Urothelium cell line (cell line): ENCODE results near the gene OR5B21.

ENCODE experiments used
- DNase-seq: peaks from one replicate; pipeline ENCODE4 v3.0.0; 2011; ENCODE audit warnings: low spot score, mixed read lengths
- FAIRE-seq: peaks from 2 replicates; lab custom pipeline; 2011; peaks lifted over from hg19 to GRCh38; lab: Jason Lieb, UNC

OR5B21 gene

DNA sequence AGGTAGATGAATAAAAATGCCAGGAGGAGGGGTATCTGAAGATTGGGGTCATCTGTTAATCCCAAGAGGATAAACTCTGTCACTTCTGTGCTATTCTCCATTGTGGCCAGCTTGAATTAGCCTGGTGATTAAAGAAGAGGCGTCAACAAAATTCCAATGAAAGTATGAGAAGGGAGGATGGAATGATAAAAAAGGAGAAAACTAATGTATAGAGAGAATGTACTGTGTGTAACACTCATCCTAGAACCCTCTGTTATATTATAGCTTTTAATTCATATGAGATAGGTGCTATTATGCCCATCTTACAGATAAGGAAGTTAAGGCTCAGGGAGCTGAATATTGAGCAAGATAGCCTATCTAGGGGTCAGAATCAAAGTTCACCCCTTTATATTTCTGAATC lies at the start of gene OR5B21:
Gene OR5B21 (minus strand): TSS at position 101 of the 400 bp plus-strand sequence. CDS start 0 bp downstream, at position 101.
- FAIRE-seq (no peak), DNase-seq (no peak)

DNA sequence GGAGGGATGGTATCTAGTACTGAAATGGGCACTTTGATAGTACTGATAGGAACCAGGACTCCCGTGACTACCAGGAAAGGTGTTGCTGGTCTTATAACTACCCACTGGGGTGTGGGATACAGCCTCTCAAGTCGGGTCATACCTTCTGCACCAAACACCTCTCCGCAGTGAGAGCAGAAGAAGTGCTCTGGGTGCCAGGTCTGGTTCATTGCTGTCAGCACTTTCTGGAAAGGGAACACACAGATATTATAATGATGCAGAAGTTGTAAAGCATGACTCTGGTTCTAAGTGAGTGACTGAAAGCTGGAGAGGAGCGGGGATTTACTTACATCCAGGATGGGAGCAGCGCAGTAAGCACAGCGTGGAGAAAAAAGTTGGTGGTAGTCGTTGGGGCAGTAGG lies 41.7 kb upstream of the OR5B21 start:
- DNase-seq (no peak), FAIRE-seq (no peak)

DNA sequence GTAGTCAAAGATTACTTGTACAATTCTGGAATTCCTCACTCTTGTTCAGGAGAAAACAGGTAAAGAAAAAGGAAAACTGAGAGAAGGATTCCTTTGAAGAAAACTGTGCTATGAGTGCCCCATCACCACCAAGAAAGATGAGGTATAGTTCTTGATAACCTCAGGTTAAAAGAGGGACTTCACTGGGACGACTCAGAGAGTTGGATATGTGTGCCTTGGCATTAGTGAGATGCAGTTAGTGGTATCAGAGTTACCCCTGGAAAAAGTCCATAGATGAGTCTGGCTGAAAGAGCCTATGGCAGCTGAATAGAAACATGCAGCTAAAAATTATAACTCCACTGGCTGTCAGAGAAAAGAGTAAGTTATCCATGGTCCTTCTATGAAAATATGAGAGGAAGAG lies 38.9 kb upstream of the OR5B21 start:
- FAIRE-seq (no peak), DNase-seq (no peak)

DNA sequence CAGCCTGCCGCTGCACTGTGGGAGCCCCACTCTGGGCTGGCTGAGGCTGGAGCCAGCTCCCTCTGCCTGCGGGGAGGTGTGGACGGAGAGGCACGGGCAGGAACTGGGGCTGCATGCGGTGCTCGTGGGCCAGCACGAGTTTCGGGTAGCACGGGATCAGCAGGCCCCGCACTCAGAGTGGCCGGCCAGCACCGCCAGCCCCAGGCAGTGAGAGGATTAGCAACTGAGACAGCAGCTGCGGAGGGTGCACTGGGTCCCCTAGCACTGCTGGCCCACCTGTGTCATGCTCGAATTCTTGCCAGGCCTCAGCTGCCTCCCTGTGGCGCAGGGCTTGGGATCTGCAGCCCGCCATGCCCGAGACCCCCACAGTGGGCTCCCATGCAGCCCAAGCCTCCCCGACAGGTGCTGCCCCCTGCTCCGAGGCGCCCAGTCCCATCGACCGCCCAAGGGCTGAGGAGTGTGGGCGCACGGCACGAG lies 24.0 kb upstream of the OR5B21 start:
- DNase-seq = no peak
- FAIRE-seq = no peak

DNA sequence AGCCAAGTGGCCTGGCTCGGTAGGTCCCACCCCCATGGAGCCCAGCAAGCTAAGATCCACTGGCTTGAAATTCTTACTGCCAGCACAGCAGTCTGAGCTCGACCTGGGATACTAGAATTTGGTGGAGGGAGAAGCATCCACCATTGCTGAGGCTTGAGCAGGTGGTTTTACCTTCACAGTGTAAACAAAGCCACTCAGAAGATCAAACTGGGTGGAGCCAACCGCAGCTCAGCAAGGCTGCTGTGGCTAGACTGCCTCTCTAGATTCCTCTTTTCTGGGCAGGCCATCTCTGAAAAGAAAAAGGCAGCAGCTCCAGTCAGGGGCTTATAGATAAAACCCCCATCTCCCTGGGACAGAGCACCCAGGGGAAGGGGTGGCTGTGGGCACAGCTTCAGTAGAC lies 22.3 kb upstream of the OR5B21 start:
- no peak for DNase-seq
- FAIRE-seq = no peak

DNA sequence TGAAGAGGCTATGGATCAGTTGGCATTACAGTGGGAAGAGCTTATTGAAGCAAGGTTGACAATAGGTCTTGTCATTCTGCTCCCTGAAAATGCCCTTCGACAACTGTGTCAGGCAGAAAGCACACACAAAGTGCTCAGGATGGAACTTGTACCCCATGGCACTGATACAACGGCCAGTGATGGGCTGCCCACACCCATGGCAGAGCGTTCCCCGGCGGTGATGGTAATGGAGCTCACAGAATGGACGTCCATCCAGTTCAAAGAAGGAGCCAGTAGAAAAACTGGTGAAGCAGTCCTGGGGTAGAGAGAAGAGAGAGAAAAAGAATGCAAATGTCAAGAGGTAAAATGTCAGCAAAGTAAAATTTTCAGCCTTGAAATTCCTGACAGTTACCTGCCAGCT lies 19.5 kb upstream of the OR5B21 start:
- DNase-seq (no peak), FAIRE-seq (no peak)

DNA sequence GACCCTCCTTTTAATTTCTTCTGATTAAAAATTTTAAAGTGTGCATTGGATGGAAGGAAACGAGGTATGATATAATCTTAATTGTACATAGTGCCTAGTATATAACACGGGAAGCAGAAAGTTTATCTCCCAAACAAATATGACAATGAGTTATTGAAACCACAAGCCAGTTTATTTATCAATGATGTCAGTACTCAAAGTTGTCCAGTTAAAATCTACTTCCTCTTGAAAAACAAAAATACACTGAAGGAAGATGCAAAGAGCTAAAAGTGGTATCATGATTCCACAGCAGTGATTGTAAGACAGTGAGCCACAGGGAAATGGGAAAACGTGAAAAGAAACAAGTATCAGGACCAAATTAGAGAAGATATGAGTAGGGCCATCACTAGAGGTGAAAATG lies 18.8 kb upstream of the OR5B21 start:
- DNase-seq = no peak
- FAIRE-seq = no peak

DNA sequence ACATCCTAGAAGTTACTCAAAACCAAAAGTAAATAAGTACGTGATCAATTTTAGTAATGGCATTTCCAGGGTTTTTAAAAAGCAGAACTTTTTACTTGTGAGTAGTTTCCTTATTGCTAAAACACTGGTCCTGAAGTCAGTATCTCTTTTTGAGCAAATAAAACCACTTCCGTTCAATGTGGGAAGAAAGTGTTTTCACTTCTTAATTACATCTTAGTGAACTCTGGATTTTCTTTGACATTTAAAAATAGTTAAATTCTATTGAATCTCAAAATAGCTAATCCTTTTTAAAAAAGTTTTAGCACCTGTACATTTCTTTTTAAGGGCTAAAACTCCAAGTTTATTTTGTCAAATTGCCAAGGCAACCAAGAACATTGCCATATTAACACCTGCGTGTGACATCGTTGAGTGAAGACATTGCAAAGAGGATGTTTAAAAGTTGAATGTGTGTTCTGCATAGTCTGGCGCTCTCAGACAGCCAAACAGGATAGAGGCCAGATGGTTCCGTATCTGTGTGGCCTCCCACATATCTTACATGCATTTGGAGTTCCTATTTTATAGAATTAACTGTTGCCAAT lies 17.2 kb upstream of the OR5B21 start:
- FAIRE-seq (no peak), DNase-seq (no peak)

DNA sequence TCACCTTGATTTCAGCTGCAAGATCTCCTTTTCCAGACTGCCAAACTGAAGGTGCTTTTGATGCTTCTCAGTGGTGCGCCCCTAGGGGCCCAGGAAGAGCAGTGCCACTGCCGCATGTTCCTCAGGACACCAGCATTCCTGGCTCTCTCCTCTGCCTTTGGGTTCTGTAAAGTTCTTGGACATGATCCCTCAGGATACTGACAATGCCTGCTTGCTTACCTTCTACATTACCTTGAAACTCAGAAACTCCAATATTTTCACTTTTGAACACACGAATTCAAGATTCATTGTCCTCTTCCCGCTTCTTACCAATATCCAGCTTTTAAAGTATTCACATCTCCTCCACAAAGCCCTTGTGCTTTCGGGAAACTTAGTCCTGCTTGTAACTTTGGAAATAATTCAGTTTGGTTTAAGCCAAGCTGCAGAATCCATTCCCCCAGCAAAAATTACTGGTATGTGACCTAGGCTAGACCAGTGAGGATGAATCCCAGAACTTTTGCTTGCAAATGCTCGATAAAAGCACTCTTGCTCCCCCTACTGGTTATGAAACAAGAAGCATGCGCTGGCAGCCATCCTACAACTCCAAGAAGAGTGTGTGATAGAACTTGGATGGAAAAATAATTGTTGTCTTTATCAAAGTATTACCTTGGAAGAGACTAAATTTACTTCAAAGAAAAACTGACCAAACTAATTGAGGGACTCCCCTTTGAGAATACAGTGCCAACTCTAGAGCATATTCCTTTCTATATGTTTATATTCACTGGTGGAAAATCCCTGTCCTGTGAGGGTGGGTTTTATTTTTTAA lies 16.5 kb upstream of the OR5B21 start:
- FAIRE-seq = no peak
- peak; percentile 71 for DNase-seq

DNA sequence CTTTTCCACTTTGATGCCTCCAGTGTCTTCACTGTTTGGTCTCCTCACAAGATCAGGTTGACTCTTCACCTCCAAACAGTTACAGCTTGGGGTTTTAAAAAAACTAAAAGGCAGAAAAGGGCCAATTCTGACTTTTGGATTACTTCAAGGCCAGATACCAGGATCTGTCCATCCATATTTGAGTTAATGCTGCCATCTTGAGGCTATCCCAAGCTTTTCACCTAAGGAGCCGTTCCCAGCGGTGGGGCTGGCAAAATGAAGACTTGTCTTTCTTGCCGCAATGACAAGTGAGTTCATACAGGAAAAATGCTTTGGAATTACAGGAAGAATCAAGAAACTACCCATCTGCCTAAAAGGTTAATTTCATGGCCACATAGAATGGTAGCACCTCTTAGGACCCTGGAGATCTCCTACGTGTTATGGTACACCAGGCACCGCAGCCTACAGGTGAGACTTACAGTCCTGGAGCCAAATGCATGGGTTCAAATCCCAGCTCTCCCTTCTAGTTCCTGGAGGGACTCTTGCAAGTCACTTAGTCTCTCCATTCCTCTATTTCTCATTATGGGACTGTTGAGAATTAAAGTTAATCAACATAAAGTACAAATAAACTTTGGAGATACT lies 6.0 kb upstream of the OR5B21 start:
- peak; percentile 70 for DNase-seq
- no peak for FAIRE-seq

DNA sequence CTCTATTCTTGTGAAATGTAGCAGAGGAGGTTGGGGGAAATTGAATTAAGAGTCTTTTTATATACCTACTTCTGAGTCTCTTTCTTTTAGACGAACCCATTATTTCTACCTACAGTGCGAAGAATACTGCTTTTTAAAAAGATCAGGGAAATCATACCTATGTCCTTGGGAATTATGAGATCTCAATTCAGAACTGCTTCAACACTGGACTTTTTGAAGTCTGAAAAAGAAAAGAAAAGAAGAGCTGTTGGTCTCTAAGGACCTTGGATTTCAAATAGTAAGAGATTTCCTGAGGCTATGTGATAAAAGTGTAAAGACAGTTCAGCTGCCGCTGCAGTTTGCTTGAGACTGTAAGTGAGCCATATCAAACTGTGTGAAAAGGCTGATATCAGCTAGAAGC lies 3.7 kb upstream of the OR5B21 start:
- DNase-seq (no peak), FAIRE-seq (no peak)

DNA sequence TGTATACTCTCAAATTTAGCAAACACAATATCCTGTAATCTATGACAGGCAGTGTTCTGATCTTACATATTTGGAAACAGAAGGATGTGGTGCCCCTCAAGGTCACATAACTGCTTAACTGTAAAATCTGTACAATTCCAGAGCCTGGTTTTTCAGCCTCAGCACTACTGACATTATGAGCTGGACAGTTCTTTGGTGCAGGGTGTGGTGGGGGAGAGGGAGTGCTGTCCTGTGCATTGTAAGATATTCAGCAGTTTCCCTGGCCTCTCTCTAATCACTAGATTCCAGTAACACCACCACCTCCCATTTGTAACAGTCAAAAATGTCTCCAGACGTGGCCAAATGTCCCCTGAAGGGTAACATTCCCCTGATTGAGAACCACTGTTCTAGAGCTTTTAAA lies 1.8 kb upstream of the OR5B21 start:
- FAIRE-seq (no peak), DNase-seq (no peak)

DNA sequence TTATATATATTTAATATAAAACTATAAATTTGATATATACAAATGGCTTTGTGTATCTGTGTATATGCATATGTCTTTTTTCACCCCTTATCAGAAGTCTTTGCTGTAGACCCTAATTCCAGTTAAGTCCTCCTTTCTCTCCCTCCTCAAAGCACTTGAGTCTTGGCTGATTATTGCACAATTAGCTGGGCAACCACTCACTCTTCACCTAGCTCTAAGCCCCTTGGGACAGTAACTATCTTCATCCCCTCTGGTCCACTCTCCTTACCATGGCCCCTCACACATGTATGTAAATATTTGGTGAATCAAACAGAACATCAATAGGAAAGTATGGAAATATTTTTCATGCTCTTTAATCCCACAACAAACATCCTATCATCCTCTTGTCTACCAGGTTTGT lies 909 bp upstream of the OR5B21 start:
- no peak for DNase-seq
- FAIRE-seq = no peak

DNA sequence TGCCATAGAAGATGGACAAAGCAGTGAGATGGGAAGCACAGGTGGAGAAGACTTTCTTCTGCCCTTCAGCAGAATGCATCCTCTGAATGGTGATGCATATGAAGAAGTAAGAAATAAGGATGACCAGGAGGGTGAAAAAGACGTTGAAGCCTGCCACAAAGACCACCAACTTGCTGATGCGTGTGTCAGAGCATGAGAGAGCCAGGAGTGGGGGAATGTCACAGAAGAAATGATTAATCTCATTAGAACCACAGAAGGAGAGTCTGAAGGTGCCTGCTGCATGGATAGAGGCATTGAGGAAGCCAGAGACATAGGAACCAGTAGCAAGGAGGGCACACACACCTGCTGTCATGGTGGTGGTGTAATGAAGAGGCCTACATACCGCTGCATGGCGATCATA lies 550 bp downstream of the OR5B21 start:
- no peak for FAIRE-seq
- DNase-seq = no peak

DNA sequence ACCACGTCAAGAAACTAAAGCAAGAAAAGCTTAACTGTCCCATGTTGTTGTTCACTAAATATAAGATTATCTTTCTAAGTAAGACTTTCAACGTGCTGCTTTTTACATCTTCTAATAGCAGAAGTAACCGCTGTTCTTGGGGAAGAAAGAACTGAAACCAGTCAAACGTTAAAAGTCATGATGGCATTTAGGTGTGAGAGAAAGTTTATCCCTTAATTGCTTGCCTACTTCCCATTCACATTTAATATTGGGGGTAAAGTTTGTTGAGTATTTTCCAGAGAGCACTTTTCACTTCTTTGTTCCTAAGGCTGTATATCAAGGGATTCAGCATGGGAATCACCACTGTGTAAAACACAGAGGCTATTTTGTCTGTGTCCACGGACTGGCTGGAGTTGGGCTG lies 970 bp downstream of the OR5B21 start:
- FAIRE-seq (no peak), DNase-seq (no peak)

DNA sequence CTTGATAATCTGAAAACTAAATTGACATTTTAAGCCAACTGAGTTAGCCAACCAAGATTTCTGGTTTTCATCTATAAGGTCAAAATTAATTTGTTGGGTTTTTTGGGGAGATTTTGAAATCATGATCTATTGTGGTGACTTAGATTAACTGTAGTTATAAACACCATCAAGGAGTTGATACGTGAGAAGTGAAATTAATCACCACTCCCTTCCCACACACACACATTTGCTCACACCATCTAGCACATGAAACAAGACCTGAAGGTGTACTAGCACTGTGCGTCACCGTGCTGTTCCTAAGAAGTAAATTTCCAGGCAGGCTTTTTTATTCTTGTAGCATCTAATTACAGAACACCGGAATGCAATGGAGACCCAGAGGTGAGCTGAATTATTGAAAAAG lies 2.1 kb downstream of the OR5B21 start:
- DNase-seq (no peak), FAIRE-seq (no peak)

DNA sequence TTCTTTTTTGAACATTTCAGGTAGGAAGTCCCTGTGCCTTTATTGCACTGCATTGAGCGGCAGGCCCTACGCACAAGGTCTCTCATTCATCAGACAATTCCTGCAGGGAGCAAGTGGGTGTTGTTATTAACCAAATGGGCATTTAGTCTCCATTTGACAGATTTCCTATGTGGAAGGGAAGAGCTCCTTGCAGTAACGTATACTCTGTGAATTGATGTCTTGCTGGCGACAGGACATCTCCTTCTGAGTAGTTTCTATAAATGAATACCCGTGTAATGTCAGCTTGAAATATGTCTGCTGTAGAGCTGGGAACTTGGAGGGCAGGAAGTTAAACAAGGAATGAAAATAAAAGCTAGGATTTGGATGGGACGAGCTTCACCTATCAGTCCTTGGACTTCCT lies 3.7 kb downstream of the OR5B21 start:
- DNase-seq (no peak), FAIRE-seq (no peak)

DNA sequence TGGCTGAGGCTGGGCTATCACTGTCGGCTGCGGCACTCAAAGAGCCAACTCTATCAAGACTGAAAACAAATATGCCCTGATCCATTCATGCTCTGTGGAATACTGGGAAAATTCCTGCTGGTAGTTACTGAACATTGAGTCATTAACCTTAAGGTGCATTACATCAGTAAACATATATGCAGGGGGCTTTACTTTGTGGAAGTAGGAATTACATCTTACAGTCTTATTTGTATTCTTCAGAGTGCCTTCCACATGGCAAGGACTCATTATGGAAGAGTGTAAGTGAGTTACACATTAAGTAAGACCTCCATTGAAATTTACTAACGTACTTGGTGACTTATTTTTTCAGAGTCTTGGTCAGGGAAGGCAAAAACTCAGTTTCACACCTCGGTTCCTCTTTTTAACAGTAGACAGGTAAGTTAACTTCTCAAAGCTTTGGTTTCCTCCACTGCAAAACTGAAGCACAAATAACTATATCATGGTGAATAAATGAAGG lies 4.5 kb downstream of the OR5B21 start:
- no peak for DNase-seq
- FAIRE-seq = no peak

DNA sequence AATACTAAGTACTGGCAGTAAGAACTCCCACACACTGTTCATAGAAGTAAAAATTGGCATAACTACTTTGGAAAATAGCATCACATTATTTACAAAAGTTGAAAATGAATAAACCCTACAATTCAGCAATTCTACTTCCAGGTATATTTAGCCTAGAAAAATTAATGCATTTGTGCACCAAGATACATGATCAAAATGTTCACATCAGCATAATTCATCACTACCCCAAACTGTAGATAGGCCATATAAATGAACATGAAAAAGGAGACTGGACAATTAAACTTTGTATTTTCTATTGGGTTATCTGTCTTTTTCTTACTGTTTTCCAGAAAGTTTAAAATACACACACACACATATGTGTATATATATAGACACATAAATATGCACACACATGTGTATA lies 5.9 kb downstream of the OR5B21 start:
- FAIRE-seq = no peak
- DNase-seq = no peak

DNA sequence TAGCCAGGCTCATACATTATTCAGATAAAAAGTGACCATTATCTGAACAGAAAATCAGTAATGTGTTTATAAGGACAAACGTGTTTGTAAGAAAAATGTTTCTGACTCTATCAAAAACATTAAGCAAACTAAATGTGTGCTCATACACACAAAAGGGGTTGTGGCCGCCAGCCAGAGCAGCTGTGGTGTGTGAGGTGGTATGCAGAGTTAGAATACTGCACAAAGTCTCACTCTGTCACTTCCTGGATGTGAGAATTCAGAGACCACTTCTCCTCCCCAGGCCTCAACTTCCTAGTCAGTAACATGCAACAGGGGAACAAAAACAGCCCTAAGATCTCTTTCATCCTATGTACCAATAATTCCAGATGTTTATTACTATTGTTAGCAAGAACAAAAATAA lies 9.4 kb downstream of the OR5B21 start:
- FAIRE-seq (no peak), DNase-seq (no peak)

DNA sequence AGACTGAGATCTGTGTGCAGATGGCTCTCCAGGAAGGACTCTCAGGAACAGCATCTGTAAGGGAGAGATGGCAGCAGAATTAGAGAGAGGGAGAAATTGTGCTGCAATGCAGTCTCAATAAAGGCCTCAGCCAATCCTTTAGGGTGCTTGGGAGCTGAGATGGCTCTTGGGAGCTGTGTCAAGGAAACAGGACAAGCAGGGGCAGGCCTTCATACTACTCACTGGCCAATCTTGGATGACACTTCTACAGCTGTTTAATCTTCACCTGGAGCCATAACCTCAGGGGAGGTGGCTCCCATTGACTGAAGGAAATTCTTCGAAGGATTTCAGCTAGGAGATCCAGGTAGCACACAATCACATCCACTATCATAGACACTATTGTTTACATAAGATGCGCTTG lies 10.0 kb downstream of the OR5B21 start:
- FAIRE-seq (no peak), DNase-seq (no peak)

DNA sequence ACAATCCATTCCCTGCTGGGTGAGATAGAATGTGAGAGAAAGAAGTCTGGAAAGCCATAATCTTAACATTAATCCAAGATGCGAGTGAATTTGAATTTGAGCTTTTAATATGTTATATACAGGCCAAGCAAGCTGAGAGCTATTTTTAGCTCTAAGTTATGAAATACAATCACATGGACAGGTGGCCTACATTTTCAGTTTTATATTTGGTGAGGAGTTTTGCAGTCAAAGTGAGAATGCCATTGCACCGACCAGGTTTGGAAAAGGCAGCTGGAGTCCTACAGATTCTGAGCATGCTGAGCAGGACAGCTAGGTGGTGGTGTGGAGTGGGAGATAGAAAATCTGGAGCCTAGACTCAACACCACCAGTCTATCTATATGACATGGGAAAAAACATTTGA lies 12.0 kb downstream of the OR5B21 start:
- no peak for FAIRE-seq
- DNase-seq = no peak
